Measurements from ENCODE around the gene DYNC2LI1.

The DYNC2LI1 gene

DNA sequence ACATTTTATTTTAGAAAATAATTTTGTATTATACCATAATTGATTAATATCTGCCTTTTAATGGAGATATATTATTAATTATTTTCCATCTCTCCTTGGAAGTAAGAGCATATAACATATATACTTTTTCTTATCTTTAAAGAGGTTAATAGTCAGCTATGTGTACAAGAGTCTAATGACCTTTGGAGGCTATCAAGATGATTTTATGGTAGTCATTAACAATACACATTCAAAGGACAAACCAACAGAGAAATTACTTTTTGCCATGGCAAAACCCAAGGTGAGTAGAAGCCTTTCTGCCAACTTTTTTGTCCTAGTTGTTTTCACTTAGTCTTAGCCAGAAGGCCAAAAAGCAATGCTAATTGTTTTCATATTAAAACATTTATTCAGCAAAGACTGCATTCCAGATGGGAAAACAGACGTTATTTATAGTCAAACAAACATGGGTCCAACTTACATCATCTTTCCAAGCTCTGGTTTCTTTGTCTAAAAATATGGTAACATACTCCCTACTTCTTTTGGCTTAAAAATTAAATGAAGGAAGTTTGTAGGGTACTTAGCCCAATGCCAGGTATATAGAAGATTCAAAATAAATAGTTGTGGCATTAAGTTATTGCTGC, 9.6 kb upstream of the DYNC2LI1 start:
- DNase-seq = no peak

DNA sequence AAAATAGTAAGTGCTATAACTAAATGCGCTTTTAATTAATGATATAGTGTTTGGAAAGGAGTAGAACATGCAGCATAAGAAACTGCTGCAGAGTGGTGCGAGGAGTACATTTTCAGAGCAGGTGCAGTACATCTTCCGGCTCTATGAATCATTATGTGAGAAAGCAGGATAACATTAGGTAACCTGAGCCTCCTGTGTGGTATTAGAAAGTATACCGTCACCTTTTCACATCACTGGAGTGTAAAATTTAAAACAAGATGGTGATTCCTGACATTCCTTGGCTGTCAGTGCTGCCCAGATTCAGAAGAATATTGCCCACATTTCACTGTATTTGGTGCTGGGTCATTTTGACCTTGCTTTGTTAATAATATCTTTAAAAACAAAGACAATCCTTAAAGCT, 7.8 kb upstream of the DYNC2LI1 start:
- no peak for DNase-seq

DNA sequence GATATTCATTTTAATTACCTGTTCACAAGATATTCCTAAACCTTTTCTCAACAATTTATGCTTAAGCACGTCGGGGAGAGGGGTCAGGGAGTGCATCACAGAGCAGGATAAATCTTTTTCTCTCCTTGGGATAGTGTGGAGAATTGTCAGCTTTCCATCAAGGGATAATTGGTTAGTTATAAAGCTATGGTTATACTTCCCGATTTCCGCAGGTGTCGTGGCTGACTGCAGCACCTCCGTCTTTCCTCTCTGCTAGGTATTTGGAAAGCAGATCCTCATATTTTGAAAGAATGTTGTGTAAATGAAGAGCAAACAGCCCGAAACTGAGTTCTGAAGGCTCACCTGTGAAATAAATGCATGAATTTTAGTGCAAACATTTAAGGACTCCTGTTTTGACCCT, 778 bp downstream of the DYNC2LI1 start:
- no peak for DNase-seq

DNA sequence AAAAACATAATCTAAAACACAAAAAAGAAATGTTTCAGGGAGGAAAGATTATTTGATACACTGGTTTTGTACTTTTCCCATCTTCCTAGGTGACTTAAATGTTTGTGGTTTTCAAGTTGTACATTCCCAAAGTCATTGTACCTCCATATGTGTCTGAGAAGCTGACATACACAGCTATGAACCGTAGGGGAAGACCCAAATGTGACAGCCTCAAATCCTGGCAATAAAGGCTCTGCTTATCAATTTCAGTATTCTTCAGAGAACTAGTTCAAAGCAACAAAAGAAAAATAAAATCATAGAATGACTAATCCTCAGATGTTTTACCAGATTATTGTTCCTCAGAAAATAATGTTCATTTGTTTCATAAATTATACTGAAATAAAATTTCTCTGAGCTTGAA, 2.5 kb downstream of the DYNC2LI1 start:
- DNase-seq = no peak

DNA sequence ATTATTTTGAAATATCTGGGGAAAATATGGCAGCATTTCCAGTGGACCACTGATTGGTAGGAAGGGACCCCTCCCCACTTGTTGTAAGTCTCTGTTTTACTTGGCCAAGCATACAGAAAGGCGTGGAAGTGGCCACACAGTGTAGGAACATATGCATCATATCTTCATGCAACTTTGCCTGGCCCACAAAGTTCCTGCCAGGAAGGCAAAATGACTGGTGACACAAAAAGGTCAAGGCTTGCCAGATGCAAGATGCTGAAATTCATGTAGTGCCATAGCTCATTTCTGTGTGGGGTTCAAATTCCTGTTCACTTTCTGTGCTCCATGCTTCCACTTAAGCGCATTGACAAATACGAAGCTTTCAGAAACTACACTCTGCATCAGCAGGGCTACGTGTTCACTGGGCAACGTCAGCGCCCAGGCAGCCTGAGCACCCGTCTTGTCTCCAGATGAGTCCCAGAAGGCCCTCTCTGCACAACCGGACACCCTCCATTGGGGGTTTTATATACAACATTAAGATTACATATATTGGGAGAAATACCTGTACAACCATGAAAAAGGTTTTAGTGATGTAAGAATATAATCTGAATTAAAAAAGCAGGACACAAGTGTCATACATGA, 3.6 kb downstream of the DYNC2LI1 start:
- no peak for DNase-seq

DNA sequence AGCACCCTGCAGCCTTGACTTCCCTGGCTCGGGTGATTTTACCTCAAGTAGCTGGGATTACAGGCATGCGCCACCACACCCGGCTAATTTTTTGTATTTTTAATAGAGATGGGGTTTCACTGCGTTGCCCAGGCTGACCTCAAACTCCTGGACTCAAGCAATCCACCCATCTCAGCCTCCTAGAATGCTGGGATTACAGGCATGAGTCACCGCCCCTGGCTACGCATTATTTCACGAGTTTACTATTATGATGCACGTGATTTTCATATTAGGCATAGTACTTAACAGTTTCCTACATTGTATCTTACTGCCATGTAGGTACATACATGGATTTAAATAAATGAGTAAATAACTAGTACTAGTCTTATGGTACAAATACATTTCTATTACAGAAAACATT, 4.4 kb downstream of the DYNC2LI1 start:
- no peak for DNase-seq

DNA sequence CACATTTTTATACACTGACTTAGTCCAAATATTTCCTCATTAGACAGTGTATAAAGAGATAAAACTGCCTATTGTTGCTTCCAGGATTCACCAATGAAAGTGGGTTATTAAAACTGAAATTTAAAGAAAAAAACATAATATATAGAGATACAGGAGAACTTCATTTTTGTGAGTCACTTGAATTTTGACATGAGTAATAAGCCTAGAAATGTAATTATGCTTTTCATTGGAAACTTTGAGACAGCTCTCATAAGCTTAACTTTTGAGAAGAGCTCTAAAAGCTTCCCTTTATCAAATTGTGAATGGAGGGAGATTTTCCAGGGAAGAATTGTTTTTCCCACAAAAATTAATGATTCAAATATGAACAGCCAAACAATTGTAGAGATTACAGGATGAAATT, 14.1 kb downstream of the DYNC2LI1 start:
- no peak for DNase-seq

DNA sequence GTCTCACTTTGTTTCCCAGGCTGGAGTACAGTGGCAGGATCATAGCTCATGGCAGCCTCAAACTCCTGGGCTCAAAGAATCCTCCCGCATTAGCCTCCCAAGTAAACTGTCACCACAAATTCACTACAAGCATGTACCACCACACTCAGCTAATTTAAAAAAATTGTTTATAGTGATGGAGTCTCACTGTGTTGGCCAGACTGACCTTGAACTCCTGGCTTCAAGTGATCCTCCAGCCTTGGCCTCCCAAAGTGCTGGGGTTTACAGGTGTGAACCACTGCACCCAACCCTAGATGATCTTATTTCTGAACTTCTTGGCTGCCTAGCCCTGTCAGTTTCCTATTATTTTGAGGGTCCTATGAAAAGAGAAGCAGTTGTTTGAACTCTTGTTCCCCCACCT, 14.8 kb downstream of the DYNC2LI1 start:
- DNase-seq = no peak

DNA sequence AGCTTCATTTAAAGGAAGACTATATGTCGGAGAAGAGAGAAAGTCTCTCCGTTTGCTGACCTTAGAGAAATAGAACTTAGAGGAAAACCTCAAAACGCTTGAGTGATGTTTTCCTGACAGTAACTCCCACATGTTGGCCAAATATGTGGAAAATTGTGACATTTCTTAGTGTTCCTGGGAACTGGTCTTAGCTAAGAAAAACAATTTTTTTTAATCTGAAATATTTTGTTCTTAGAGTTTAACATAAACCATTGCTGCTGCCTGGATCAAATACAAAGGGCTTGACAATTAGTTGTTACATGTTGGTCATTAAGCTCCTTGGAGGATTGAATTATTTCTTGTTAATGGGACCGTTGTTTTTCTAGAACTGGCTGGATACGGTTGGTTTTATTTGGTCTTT, 16.3 kb downstream of the DYNC2LI1 start:
- DNase-seq = no peak

DNA sequence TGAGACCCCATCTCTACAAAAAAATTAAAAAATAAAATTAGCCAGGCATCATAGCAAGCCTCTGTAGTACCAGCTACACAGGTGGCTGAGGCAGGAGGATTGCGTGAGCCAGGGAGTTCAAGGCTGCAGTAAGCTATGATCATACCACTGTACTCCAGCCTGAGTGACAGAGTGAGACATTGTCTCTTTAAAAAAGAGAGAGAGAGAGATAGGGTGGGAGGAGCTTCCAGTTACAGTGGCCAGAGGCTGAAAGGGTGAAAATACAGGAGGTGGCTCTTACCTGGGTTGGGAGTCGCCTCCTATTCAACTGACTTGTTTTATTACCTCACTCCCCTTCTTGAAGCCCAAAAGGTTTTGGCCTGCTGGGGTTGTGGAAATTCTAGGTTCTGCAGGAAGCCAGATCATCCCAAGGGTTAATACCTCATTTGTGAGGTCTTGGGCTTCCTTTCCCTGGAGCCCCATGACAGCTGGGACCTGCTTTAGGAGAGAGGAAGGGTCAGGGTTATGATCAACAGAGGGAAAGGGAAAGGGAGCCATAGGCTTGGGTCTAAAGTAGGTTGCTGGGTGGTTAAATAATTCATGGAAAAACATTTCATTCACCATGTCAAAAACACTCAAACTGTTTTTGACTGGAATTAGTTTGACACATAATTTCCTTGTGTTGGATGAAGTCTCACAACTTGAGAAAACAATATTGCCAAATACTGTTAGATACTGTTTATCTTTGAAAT, 17.4 kb downstream of the DYNC2LI1 start:
- DNase-seq = no peak

DNA sequence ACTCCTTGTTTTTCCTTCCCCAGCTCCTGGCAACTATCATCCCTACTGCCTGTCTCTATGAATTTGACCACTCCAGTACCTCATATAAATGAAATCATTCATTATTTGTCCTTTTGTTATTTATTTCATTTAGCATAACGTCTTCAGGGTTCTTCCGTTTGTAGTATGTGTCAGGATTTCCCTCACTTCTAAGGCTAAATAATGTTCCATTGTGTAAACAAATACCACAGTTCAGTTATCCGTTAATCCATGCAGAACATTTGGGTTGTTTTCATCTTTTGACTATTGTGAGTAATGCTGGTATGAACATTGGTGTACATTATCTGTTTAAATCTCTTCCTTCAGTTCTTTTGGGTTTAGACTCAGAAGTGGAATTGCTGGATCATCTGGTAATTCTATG, 18.8 kb downstream of the DYNC2LI1 start:
- DNase-seq = no peak

DNA sequence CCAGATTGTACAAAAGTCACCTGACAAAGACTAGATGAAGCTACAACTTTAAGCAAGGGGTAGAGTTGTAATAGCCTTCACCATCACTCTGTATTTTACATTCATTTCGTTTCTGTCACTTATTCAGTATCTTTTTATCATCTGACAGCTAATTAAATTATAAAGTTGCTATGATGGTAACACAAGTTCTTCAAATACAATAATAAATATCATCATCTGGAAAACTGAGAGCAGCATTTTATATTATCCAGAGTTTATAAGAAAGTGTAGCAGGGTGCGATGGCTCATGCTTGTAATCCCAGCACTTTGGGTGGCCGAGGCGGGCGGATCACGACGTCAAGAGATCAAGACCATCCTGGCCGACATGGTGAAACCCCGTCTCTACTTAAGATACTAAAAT, 21.1 kb downstream of the DYNC2LI1 start:
- no peak for DNase-seq

DNA sequence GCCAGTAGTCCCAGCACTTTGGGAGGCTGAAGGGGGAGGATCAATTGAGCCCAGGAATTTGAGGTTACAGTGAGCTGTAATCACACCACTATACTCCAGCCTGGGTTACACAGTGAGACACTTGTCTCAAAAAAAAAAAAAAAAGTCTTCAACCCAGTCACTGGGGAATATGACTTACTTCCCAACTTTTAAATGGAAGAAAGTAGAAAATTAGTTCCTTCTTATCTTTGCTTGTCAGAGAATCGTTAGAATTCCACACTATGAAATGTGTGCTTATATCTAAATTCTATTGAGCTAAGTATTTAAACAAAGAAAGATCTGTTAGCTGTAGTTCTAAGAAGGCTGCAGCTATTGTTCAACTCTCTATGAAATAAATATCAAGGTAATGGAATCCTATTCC, 22.4 kb downstream of the DYNC2LI1 start:
- DNase-seq = no peak

DNA sequence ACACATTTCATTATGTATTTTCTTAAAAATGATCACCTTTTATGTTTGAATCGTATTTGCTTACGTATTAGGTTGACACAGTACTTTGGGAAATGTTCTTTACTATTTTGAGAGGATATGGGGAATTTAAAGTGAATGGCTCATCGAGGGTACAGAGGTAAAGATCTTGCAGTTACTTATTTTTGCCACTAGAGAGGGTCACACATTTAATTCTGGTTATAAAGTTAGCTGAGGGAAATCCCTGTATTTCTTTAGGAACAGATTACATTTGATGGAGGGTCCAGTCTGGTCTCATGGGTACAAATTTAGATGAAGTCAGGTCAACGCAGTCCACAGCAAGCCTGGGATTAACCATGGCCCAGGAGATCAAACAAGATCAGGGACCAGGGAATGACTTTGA, 24.5 kb downstream of the DYNC2LI1 start:
- DNase-seq = no peak

DNA sequence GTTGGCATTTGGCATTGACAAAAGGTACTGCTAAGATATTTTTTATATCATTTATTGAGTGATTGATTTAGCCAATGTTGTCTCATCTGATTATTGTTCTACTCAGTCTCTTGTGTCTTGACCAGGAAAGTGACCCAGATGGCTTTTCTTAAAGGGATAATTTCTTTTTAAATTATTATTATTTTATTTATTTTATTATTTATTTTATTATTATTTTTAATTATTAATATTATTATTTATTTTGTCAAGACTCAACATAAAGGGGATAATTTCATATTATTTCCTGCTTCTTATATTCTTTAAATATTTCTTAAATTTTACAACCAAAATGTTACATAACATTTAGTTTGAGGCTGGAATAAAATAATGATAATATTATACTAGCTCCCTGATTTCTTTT, 27.1 kb downstream of the DYNC2LI1 start:
- DNase-seq = no peak

DNA sequence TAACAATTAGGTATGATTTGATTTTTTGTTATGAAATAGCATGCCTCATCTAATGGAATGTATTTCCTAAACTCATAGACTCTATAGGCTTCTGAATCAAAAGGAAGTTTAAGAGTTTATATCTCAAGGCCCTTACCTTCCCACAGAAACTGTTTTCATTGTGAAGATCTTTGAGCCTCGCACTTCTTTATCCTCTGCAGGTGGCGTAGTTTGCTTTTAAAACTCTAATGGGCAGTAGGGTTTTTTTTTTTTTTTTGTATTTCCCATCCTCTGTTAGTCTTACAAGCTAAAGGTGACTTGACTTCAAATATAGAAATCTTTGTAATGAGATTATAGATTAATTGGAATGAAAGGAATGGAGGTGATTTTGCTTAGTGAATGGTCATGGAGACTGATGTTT, 28.3 kb downstream of the DYNC2LI1 start:
- DNase-seq = no peak

DNA sequence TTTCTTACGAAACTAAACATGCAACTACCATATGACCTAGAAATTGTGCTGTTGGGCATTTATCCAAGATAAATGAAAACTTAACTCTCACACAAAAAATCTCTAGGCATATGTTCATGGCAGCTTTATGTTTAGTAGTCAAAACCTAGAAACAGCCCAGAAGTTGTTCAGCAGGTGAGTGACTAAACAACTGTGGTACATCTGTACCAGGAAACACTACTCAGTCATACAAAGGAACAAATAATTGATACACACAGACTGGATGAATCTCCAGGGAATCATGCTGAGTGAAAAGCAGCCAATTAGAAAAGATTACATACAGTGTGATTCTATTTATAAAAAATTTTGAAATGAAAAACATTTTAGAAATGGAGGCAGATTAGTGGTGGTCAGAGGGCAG, 29.3 kb downstream of the DYNC2LI1 start:
- no peak for DNase-seq

DNA sequence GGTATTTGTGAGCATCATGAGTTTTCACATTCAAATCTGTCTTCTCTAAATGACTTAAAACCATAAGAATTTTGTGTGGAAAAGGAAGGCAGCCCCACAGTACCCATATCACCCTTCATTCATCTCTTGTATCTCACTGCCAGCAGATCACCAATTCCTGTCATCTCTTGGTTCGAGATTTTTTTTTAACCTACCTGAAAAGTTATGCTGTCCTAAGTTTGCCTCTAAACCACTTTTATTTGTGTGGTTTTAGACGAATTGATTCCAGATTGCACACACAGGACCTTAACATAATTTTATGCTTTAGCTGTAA, 32.8 kb downstream of the DYNC2LI1 start:
- no peak for DNase-seq

DNA sequence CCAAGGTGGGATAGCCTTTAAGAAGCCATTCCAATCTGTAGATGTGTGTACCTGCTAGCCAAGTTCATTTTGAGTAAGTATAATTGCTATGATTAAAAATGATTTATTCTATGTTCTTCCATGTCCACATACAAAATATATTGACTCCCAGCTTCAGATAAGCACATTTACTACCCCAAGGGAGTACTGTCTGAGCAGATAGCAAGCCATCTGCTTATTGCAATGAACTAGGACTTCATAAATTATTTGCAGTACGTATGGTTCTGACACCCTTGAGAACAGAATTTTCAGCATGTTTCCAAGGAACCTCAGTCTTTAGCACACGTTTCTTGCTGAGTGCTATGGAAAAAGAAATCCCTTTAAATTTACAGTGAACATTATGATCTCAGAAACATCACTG, 36.6 kb downstream of the DYNC2LI1 start:
- no peak for DNase-seq

DNA sequence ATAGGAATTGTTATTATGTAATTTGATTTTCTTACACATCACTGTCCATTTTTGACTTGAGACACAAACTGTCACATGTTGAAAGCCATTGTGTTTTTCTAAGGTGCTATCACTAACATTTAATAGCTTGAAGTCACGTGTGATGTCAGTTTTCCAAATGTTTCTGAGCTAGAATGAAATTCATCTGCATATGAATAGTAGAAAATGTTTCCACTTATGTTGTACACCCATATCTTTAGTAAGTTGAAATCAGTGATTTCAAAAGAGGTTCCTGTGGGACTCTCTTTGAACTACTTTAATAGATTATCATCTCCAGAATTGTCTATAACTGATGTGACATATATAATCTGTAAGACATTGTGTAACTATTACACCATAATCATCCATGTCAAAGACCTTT, 37.0 kb downstream of the DYNC2LI1 start:
- no peak for DNase-seq

DNA sequence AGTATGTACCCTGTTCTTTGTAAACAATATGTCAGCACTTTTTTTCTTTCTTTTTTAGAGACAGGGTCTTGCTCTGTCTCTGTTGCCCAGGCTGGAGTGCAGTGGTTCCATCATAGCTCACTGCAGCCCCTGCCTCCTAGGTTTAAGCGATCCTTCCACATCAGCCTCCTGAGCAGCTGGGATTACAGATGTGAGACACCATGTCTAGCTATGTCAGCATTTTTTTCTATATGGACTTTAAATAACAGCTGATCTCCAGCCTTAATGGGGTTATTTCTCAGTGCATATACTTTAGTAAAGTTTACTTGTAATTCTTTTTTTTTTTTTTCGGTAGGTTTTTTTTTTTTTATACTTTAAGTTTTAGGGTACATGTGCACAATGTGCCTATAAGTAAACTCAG, 38.2 kb downstream of the DYNC2LI1 start:
- no peak for DNase-seq

DNA sequence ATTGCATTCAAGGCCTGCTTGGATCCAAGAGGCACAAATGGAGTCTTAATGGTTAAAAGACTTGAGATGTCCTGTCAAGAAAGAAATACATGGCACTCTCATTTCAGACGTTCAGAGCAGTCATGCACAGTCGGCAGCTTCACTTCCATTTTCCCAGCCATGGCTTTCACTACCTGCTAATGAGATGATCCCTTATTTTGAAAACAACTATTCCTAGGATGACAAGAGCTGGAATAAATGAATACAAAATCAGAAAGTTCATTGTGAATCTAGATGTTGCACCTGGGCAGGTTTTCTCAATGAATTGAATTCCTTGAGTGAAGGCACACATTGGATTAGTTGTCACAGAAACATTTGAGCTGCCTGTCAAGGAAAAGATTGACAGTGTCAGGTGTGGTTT, 39.1 kb downstream of the DYNC2LI1 start:
- no peak for DNase-seq

DNA sequence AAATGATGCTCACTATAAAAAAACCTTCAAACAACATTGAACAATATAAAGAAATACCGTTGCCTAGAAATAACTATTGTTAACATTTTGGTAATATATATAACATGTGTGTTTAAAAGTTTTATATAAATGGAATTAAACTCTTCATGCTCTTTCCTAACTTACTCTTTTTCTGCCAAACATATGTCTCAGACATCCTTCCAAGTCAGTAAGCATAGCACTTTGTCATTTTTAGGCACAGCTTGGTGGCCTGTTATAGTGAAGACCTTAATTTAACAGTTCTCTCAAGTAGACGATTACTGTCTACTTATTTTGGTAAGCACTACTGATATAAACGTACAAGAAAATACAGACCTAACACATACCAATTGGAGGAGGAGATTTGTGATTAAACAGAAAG, 40.9 kb downstream of the DYNC2LI1 start:
- DNase-seq = no peak

DNA sequence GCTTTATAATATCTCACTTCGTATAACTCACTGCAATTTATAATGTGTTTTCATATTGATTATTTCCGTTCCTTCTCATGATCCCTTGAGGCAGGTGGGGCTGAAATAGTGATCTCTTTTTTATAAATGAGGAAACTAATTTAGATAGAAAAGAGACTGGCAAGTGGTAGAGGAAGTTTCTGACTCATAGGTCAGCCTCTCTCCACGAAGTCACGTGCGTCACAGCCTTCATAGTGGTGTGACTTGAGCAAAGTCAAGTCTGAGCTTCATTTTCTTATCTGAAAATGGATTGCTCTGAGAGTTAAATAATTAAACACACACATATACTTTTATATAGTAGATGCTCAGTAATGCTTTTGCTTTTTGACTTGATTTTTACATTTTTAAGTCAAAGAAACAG, 44.9 kb downstream of the DYNC2LI1 start:
- no peak for DNase-seq

Data from activated CD4-positive, CD25-positive, alpha-beta regulatory T cell treated with anti-CD3 and anti-CD28 coated beads, Interleukin-2, amount 50 U/mL, for 72 hours (primary cell).